H9 (cell line): ENCODE measurements around the gene DEPP1. TPM values are rescaled to one million over a fixed set of nuclear protein-coding genes. Genes with fewer than 3 reads are reported as not detected.

Experiments used
- DNase-seq: peaks from one replicate; pipeline ENCODE4 v3.0.0-alpha.2; 2017
- H2AFZ ChIP-seq: one replicate; pipeline ENCODE4 v1.6.1; 2013; ENCODE audit warnings: mild to moderate bottlenecking, low read length, control low read depth, moderate library complexity
- H2AK5ac ChIP-seq: 2 replicates; pipeline ENCODE4 v1.6.1; 2013; ENCODE audit warnings: low read length, control low read depth, mixed read lengths; ENCODE audit not compliant: insufficient read length
- H2BK120ac ChIP-seq: one replicate; pipeline ENCODE4 v1.6.1; 2013; ENCODE audit warnings: low read depth, mild to moderate bottlenecking, low read length, control low read depth, inconsistent platforms; ENCODE audit not compliant: poor library complexity, severe bottlenecking
- H2BK12ac ChIP-seq: 2 replicates; pipeline ENCODE4 v1.6.1; 2013; ENCODE audit warnings: low read length, control low read depth, mixed read lengths, low read depth; ENCODE audit not compliant: insufficient read length
- H2BK15ac ChIP-seq: 2 replicates; pipeline ENCODE4 v1.6.1; 2013; ENCODE audit warnings: low read depth, low read length, control low read depth
- H2BK20ac ChIP-seq: one replicate; pipeline ENCODE4 v1.6.1; 2013; ENCODE audit warnings: low read depth, mild to moderate bottlenecking, low read length, control low read depth, inconsistent platforms; ENCODE audit not compliant: poor library complexity, severe bottlenecking
- H2BK5ac ChIP-seq: 2 replicates; pipeline ENCODE4 v1.6.1; 2013; ENCODE audit warnings: low read length, control low read depth, mixed read lengths; ENCODE audit not compliant: insufficient read length
- H3K14ac ChIP-seq: 2 replicates; pipeline ENCODE4 v1.6.1; 2013; ENCODE audit warnings: low read length, control low read depth; ENCODE audit not compliant: insufficient read depth
- H3K18ac ChIP-seq: 2 replicates; pipeline ENCODE4 v1.6.1; 2013; ENCODE audit warnings: low read depth, mild to moderate bottlenecking, mixed read lengths, low read length, control low read depth; ENCODE audit not compliant: insufficient read length
- H3K23ac ChIP-seq: 2 replicates; pipeline ENCODE4 v1.6.1; 2013; ENCODE audit warnings: low read length, control low read depth, mixed read lengths, low read depth; ENCODE audit not compliant: insufficient read length
- H3K23me2 ChIP-seq: 2 replicates; pipeline ENCODE4 v1.6.1; 2013; ENCODE audit warnings: low read depth, mild to moderate bottlenecking, mixed read lengths, low read length, control low read depth; ENCODE audit not compliant: insufficient read length, poor library complexity, severe bottlenecking
- H3K27ac ChIP-seq: 2 replicates; pipeline ENCODE4 v1.5.1; 2013; ENCODE audit warnings: low read length, control low read depth, mixed read lengths, low read depth; ENCODE audit not compliant: insufficient read length
- H3K27me3 ChIP-seq: 2 replicates; pipeline ENCODE4 v1.6.1; 2013; ENCODE audit warnings: low read length, control low read depth, inconsistent platforms; ENCODE audit not compliant: insufficient read depth
- H3K4ac ChIP-seq: 2 replicates; pipeline ENCODE4 v1.6.1; 2013; ENCODE audit warnings: low read depth, mild to moderate bottlenecking, control low read depth, inconsistent platforms, low read length, moderate library complexity
- H3K4me1 ChIP-seq: 2 replicates; pipeline ENCODE4 v1.6.1; 2013; ENCODE audit warnings: low read length, control low read depth, inconsistent platforms; ENCODE audit not compliant: insufficient read depth
- H3K4me2 ChIP-seq: 2 replicates; pipeline ENCODE4 v1.6.1; 2013; ENCODE audit warnings: low read length, control low read depth, mixed read lengths; ENCODE audit not compliant: insufficient read length, insufficient read depth
- H3K56ac ChIP-seq: 2 replicates; pipeline ENCODE4 v1.6.1; 2013; ENCODE audit warnings: low read depth, mild to moderate bottlenecking, mixed read lengths, low read length, control low read depth; ENCODE audit not compliant: insufficient read length
- H3K79me1 ChIP-seq: 2 replicates; pipeline ENCODE4 v1.6.1; 2013; ENCODE audit warnings: low read depth, mild to moderate bottlenecking, moderate library complexity, low read length, control low read depth, inconsistent platforms; ENCODE audit not compliant: insufficient read depth, poor library complexity, severe bottlenecking
- H3K79me2 ChIP-seq: 2 replicates; pipeline ENCODE4 v1.6.1; 2013; ENCODE audit warnings: low read length, control low read depth, inconsistent platforms; ENCODE audit not compliant: insufficient read depth
- H3K9ac ChIP-seq: 2 replicates; pipeline ENCODE4 v1.6.1; 2013; ENCODE audit warnings: low read length, control low read depth, mixed read lengths; ENCODE audit not compliant: insufficient read length; ENCODE audit errors: extremely low read depth
- H3K9me3 ChIP-seq: one replicate; pipeline ENCODE4 v1.6.1; 2013; ENCODE audit warnings: low read depth, low read length, inconsistent platforms; ENCODE audit not compliant: control insufficient read depth
- H3T11ph ChIP-seq: one replicate; pipeline ENCODE4 v1.6.1; 2013; ENCODE audit warnings: mild to moderate bottlenecking, low read length, control low read depth, inconsistent platforms
- H4K20me1 ChIP-seq: one replicate; pipeline ENCODE4 v1.6.1; 2013; ENCODE audit not compliant: control insufficient read depth, insufficient read length, insufficient read depth
- H4K5ac ChIP-seq: 2 replicates; pipeline ENCODE4 v1.6.1; 2013; ENCODE audit warnings: low read depth, mild to moderate bottlenecking, mixed read lengths, low read length, control low read depth; ENCODE audit not compliant: insufficient read length
- H4K8ac ChIP-seq: replicated peaks from 2 replicates; pipeline ENCODE4 v1.6.1; 2013; ENCODE audit warnings: low read length, control low read depth, mixed read lengths, low read depth; ENCODE audit not compliant: insufficient read length
- H4K91ac ChIP-seq: 2 replicates; pipeline ENCODE4 v1.6.1; 2013; ENCODE audit warnings: low read depth, mild to moderate bottlenecking, moderate library complexity, mixed read lengths, low read length, control low read depth; ENCODE audit not compliant: insufficient read length
- H3K27ac Mint-ChIP-seq, 3 experiments: 2 replicates in 2 of 3; 3 replicates in 1 of 3; pipeline ENCODE4 v1.8.0; 2020 to 2021; ENCODE audit warnings: mixed read lengths in 3 of 3, mild to moderate bottlenecking in 1 of 3, moderate library complexity in 1 of 3
- H3K27me3 Mint-ChIP-seq: 2 replicates; pipeline ENCODE4 v1.8.0; 2021; ENCODE audit warnings: low read depth, mild to moderate bottlenecking, moderate library complexity, mixed read lengths
- H3K36me3 Mint-ChIP-seq, 3 experiments: 2 replicates in 2 of 3; 3 replicates in 1 of 3; pipeline ENCODE4 v1.8.0; 2020 to 2021; ENCODE audit warnings: low read depth in 3 of 3, mixed read lengths in 3 of 3; ENCODE audit not compliant: insufficient read depth in 1 of 3
- H3K4me1 Mint-ChIP-seq, 2 experiments: 2 replicates each; pipeline ENCODE4 v1.8.0; 2020; ENCODE audit warnings: mixed read lengths in 2 of 2
- H3K4me3 Mint-ChIP-seq, 2 experiments: 2 replicates in 1 of 2; 3 replicates in 1 of 2; pipeline ENCODE4 v1.8.0; 2020 to 2021; ENCODE audit warnings: mild to moderate bottlenecking in 2 of 2, mixed read lengths in 2 of 2, moderate library complexity in 1 of 2
- H3K9me3 Mint-ChIP-seq, 2 experiments: 2 replicates in 1 of 2; 3 replicates in 1 of 2; pipeline ENCODE4 v1.8.0; 2020; ENCODE audit warnings: mild to moderate bottlenecking in 2 of 2, mixed read lengths in 2 of 2, moderate library complexity in 1 of 2
- CTCF ChIP-seq: fragments of 200-600 bp; sonication (generic); conservative IDR thresholded peaks from 3 replicates; pipeline ENCODE4 v1.8.0; 2021; ENCODE audit warnings: antibody characterized with exemption, mild to moderate bottlenecking
- WGBS: extraction: QIAGEN DNeasy Blood & Tissue Kit; methylation state at CpG from one replicate; pipeline ENCODE4 v1.1.7; 2013; ENCODE audit warnings: missing lambda C conversion rate, low lambda C conversion rate, mixed read lengths; ENCODE audit not compliant: insufficient read length; ENCODE audit errors: extremely low coverage; 5-methylcytosine and 5-hydroxymethylcytosine counted together
- total RNA-seq: library from RNA; stranded (reverse); gene quantifications from 2 replicates; pipeline ENCODE4 v1.2.1, GENCODE V29; 2021

DEPP1 gene
- total RNA-seq, 1 experiment from 2014 or later = 2.4 TPM

DNA sequence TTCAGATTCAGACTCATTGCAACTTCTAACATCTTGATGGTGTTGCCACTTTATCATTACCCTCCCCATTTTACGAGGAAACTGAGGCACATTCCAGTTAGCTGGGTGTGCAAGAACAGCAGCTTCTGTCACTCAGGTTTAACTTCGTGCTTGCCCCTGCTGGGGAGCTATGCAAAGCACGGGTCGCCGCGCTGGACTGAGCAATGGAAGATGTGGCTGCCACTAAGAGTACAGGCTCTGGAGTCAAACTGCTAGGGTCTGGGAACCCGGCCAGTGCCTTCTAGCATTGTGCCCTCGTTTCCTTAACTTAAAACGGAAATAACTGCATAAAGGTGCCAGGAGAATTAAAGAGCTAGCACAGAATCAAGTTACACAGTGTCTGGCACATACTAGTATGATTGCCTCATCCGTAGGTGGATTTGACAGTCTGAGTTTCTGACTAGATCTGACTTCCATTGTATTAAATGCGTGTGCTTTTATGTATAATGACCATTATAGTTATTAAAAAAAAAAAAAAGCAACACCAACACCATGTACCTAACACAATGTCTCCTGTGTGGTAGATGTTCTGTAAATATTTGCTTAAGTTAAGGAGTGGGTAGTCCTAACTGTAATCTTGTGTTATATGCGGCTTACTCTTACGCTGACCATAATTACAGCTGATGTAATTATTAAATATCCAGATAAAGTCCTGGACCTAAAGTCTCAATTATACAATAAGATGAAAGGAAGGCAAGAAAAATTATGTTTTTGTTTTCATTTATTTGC is 23.0 kb upstream of the DEPP1 start:
- Histone ChIP-seq H3K56ac (no peak overlapping the region), H3K9me3 (no peaks in the 10 kb centered on the region), H4K8ac (no peak overlapping the region), H3T11ph (no peak overlapping the region), H2BK5ac (no peak overlapping the region), H2BK15ac (no peak overlapping the region), H3K23ac (no peak overlapping the region), H3K4me1 (no peaks in the 10 kb centered on the region; the same call in none of the 2 replicates), H2BK120ac (no peak overlapping the region), H3K27me3 (no peaks in the 10 kb centered on the region), H2AFZ (no peak overlapping the region), H3K14ac (no peak overlapping the region; the same call in 1 of the 2 replicates), H3K4ac (no peak overlapping the region), H3K4me2 (peak overlapping the region; percentile 83), H4K91ac (no peak overlapping the region), H4K5ac (no peak overlapping the region), H2BK12ac (no peak overlapping the region), H3K79me2 (no peaks in the 10 kb centered on the region; the same call in 1 of the 2 replicates), H4K20me1 (no peaks in the 10 kb centered on the region), H2BK20ac (no peak overlapping the region), H3K27ac (no peak overlapping the region), H3K18ac (peak overlapping the region; percentile 8), H3K79me1 (peaks cover 2% of the 10 kb centered on the region), H3K9ac (peak overlapping the region; percentile 74), H3K23me2 (peaks cover 5% of the 10 kb centered on the region), H2AK5ac (no peak overlapping the region)
- peak; percentile 42 for DNase-seq
- no peak overlapping the region for H3K27ac Mint-ChIP-seq
- TF ChIP-seq CTCF = peak; percentile 29; the same call in 2 of the 3 replicates
- H3K9me3 Mint-ChIP-seq = peaks cover 12 to 27% of the 10 kb centered on the region in 2 experiments; a peak in 4 of 5 replicates
- peaks cover 28 to 42% (median 29%) of the 10 kb centered on the region in 3 experiments for H3K36me3 Mint-ChIP-seq
- H3K4me1 Mint-ChIP-seq = peaks cover 30 to 37% of the 10 kb centered on the region in 2 experiments
- peaks cover 12% of the 10 kb centered on the region for H3K27me3 Mint-ChIP-seq
- no CpG with 5 or more reads among the region's 13 CpGs for WGBS
- peak overlapping the region; percentile 79 to 81 for H3K4me3 Mint-ChIP-seq
